DLD1 (cell line): Measurements from ENCODE around the gene DPYSL3.

Experiments used
- in situ Hi-C: cut with HindIII; loops from 2 replicates; pipeline ENCODE4 v1.10.0; 2017; ENCODE audit warnings: low sequenced_read_pairs

The DPYSL3 gene

GRCh38 chr5:147406636-147407035, 103.2 kb downstream of the DPYSL3 start:
- in situ Hi-C loops: no loop called here

- in situ Hi-C loops: no loop called here
These were observed 105.2 kb downstream of the DPYSL3 start for GRCh38 chr5:147404706-147405105.

GRCh38 chr5:147403651-147404640, 105.9 kb downstream of the DPYSL3 start:
- in situ Hi-C loops: no loop called here

- in situ Hi-C loops: no loop called here
These were observed 109.0 kb downstream of the DPYSL3 start for GRCh38 chr5:147400881-147401280.

GRCh38 chr5:147400126-147400809, 109.6 kb downstream of the DPYSL3 start:
- in situ Hi-C loops: no loop called here

- in situ Hi-C loops: no loop called here
These were observed 111.0 kb downstream of the DPYSL3 start for GRCh38 chr5:147398860-147399259.

- in situ Hi-C loops: no loop called here
These were observed 112.3 kb downstream of the DPYSL3 start for GRCh38 chr5:147397616-147398015.

GRCh38 chr5:147396070-147396823, 113.6 kb downstream of the DPYSL3 start:
- in situ Hi-C loops: no loop called here

GRCh38 chr5:147393874-147394672, 115.8 kb downstream of the DPYSL3 start:
- in situ Hi-C loops: no loop called here

GRCh38 chr5:147391781-147392180, 118.1 kb downstream of the DPYSL3 start:
- in situ Hi-C loops: no loop called here

GRCh38 chr5:147390654-147391225, 119.1 kb downstream of the DPYSL3 start:
- in situ Hi-C loops: no loop called here

GRCh38 chr5:147388184-147389108, 121.4 kb downstream of the DPYSL3 start:
- in situ Hi-C loops: no loop called here

- in situ Hi-C loops: no loop called here
These were observed 122.8 kb downstream of the DPYSL3 start for GRCh38 chr5:147387109-147387508.

- in situ Hi-C loops: no loop called here
These were observed 125.3 kb downstream of the DPYSL3 start for GRCh38 chr5:147384346-147385193.

GRCh38 chr5:147382776-147383175, 127.1 kb downstream of the DPYSL3 start:
- in situ Hi-C loops: no loop called here

- in situ Hi-C loops: no loop called here
These were observed 128.3 kb downstream of the DPYSL3 start for GRCh38 chr5:147381555-147381954.

GRCh38 chr5:147377682-147378081, 132.2 kb downstream of the DPYSL3 start:
- in situ Hi-C loops: no loop called here

- in situ Hi-C loops: no loop called here
These were observed 134.7 kb downstream of the DPYSL3 start for GRCh38 chr5:147375151-147375550.
